ENCODE data around the gene USP14.

- no peak for TF ChIP-seq TCF7L2 (IDR thresholded peaks at IDR 0.05; ENCODE audit: borderline replicate concordance, low read depth, low read length)
- TF ChIP-seq HOXA7 (CRISPR knock-in tag; IDR thresholded peaks at IDR 0.05; ENCODE audit: borderline replicate concordance), result no peak
- no peak for TF ChIP-seq ZNF157 (tag by site-specific recombination; IDR thresholded peaks at IDR 0.05)
- TF ChIP-seq PBX3 (CRISPR knock-in tag; IDR thresholded peaks at IDR 0.05), result no peak
- TF ChIP-seq MZF1 (tag by site-specific recombination; IDR thresholded peaks at IDR 0.05; ENCODE audit: borderline replicate concordance), result no peak
Observed at GRCh38 chr18:228586-228985, 70.2 kb downstream of the USP14 start.

All from HEK293 (cell line).